ENCODE measurements around the gene SCUBE1. TPM values are rescaled to one million over a fixed set of nuclear protein-coding genes. Genes with fewer than 3 reads are reported as not detected.

Gene SCUBE1
- total RNA-seq, 1 donor from 2014 or later = not detected

DNA sequence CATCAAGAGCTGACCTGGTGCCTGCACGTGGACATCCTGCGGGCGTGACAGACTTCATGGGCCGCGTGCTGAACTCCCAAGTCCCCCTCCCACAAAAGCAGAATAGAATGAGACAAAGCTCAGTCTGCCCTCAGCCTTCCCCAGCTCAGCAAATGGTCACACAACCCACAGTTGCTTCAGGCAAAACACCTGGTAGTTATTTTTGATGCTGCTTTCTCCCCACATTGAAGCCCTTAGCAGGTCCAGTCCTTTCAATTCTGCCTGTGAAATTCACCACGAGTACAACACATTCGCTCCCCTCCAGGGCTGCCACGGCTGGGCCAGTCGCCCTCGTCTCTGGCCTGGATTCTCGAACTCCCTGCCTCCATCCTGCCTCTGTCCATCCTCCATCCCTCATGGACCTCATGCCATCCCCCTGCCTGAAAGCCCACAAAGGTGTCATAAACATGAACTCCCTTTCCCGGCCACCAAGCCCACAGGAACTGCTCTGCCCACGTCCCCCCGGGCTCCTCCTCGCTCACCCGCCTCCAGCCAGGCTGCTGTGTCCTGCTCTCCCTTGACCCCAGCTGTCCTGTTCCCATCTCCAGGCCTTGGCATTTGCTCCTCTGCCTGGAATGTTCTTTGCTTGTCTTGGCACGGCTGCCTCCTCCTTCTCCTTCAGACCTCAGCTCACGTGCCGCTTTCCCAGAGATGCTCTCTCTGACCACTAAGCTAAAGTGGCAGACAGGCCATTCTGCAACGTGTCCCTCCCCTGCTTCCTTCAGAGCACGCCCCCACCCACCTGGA lies 42.1 kb downstream of the SCUBE1 start:
- Mint-ChIP-seq H3K27me3 (ENCODE audit: insufficient read depth) (no peaks in the 10 kb centered on the region), H3K4me1 (ENCODE audit: low read depth) (no peaks in the 10 kb centered on the region), H3K27ac (no peak overlapping the region), H3K36me3 (ENCODE audit: low read depth) (no peaks in the 10 kb centered on the region), H3K4me3 (no peak overlapping the region), H3K9me3 (no peaks in the 10 kb centered on the region)
- no peak for DNase-seq (ENCODE audit: low spot score)
- intact Hi-C loops (cut with micrococcal nuclease) = no loop called here

- no peak overlapping the region for H3K27ac Mint-ChIP-seq
- no peaks in the 10 kb centered on the region for H3K27me3 Mint-ChIP-seq (ENCODE audit: insufficient read depth)
- no peaks in the 10 kb centered on the region for H3K9me3 Mint-ChIP-seq
- intact Hi-C loops (cut with micrococcal nuclease) = no loop called here
- H3K4me3 Mint-ChIP-seq = no peak overlapping the region
- H3K36me3 Mint-ChIP-seq (ENCODE audit: low read depth) = no peaks in the 10 kb centered on the region
- H3K4me1 Mint-ChIP-seq (ENCODE audit: low read depth) = no peaks in the 10 kb centered on the region
- DNase-seq (ENCODE audit: low spot score) = no peak
These were observed 43.4 kb downstream of the SCUBE1 start for GRCh38 chr22:43299736-43300135.

DNA sequence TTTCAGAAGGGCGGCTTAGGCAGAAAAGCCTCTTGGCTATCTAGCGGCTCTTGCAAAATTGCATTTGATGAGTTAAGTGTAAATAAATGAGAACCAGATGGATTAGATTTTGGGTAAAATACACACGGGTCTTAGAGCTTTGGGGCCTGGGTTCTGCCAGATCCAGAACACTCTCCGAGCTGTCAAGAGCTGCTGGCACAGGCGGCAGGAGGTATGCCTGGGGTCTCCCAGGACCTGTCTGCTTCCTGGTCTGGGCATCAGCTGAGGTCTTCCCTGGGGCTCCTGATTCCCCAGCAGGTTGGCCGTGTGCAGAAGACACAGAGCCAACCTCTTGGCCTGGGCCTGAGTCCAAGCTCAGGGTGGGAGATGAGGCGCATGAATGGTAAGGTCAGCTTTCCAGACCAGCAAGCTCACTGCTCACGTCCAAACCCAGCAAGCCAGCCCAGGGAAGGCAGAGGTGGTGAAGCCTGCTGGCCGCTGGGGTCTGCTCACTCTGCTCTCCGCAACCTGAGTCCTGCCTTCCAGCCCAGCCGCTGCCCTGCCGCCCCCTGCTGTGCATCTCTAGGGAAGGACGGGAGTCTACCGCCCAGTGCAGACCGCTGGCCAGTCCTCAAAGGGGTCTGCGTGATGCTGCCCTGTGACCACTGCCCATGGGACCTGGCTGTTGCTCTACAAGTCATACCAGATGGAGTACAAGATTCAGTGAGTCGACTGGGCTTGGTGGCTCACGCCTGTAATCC lies 44.9 kb downstream of the SCUBE1 start:
- Mint-ChIP-seq H3K4me3 (no peak overlapping the region), H3K27me3 (ENCODE audit: insufficient read depth) (no peaks in the 10 kb centered on the region), H3K9me3 (no peaks in the 10 kb centered on the region), H3K36me3 (ENCODE audit: low read depth) (no peaks in the 10 kb centered on the region), H3K4me1 (ENCODE audit: low read depth) (no peaks in the 10 kb centered on the region), H3K27ac (no peak overlapping the region)
- no peak for DNase-seq (ENCODE audit: low spot score)
- intact Hi-C loops (cut with micrococcal nuclease) = no loop called here

- DNase-seq (ENCODE audit: low spot score) = no peak
- Mint-ChIP-seq H3K4me3 (no peak overlapping the region), H3K27ac (no peak overlapping the region), H3K4me1 (ENCODE audit: low read depth) (no peaks in the 10 kb centered on the region), H3K27me3 (ENCODE audit: insufficient read depth) (no peaks in the 10 kb centered on the region), H3K9me3 (no peaks in the 10 kb centered on the region), H3K36me3 (ENCODE audit: low read depth) (no peaks in the 10 kb centered on the region)
- intact Hi-C loops (cut with micrococcal nuclease) = no loop called here
These were observed 45.7 kb downstream of the SCUBE1 start for GRCh38 chr22:43297270-43298061.

DNA sequence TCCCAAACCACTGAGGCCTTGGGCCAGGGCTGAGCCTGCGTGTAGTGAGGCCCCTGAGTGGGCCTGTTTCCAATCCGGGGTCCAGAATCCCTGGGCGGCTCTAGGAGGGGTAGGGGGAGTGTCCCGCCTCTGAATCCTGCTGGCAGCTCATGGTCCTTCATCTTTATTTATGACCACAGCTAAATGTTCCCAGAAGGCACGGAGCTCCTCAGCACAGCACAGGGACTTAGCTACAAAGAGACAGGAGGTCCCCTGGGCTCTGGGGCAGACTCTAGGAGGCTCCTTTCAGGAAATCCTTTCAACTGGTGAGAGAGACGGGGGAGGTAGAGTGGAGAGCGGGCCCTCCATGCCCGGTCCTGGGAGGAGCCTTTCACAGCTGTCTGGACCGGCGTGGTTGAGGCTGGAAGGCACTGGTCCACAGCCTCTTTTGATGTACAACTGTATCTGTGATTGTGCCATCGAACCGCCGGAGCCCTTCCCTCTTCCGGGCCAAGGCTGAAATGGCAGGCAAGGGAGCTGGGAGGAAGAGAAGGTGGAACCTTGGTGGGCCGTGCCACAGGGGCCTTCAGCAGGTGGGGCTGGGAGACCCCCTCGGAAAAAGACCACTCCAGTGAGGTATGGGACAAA lies 46.8 kb downstream of the SCUBE1 start:
- H3K4me3 Mint-ChIP-seq = no peak overlapping the region
- H3K27ac Mint-ChIP-seq = no peak overlapping the region
- H3K9me3 Mint-ChIP-seq = no peaks in the 10 kb centered on the region
- no peaks in the 10 kb centered on the region for H3K36me3 Mint-ChIP-seq (ENCODE audit: low read depth)
- no peak for DNase-seq (ENCODE audit: low spot score)
- intact Hi-C loops (cut with micrococcal nuclease) = no loop called here
- no peaks in the 10 kb centered on the region for H3K27me3 Mint-ChIP-seq (ENCODE audit: insufficient read depth)
- no peaks in the 10 kb centered on the region for H3K4me1 Mint-ChIP-seq (ENCODE audit: low read depth)

DNA sequence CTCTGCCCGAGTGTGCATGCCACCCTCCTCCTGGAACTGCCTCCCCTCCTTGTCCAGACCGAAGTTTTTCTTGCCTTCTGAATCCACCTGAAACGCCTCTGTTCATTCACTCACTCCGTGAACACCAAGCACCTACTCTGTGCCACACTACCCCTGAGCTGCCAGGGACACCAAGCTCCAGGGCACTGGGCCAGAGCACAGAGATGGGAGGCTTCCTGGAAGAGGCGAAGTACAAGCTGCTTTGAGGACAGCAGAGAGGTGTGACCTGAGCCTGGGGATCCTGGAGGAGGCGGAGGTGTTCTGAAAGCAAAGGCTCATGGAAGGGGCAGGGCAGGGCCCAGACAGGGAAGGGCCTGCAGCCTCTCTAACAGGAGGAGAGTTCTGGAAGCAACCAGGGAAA lies 47.5 kb downstream of the SCUBE1 start:
- no peak overlapping the region for H3K27ac Mint-ChIP-seq
- H3K4me3 Mint-ChIP-seq = no peak overlapping the region
- no peaks in the 10 kb centered on the region for H3K36me3 Mint-ChIP-seq (ENCODE audit: low read depth)
- intact Hi-C loops (cut with micrococcal nuclease) = no loop called here
- DNase-seq (ENCODE audit: low spot score) = no peak
- H3K27me3 Mint-ChIP-seq (ENCODE audit: insufficient read depth) = no peaks in the 10 kb centered on the region
- H3K9me3 Mint-ChIP-seq = no peaks in the 10 kb centered on the region
- no peaks in the 10 kb centered on the region for H3K4me1 Mint-ChIP-seq (ENCODE audit: low read depth)

GRCh38 chr22:43295173-43295572 lies 48.0 kb downstream of the SCUBE1 start:
- Mint-ChIP-seq H3K27ac (no peak overlapping the region), H3K9me3 (no peaks in the 10 kb centered on the region), H3K4me1 (ENCODE audit: low read depth) (no peaks in the 10 kb centered on the region), H3K4me3 (no peak overlapping the region), H3K36me3 (ENCODE audit: low read depth) (no peaks in the 10 kb centered on the region), H3K27me3 (ENCODE audit: insufficient read depth) (no peaks in the 10 kb centered on the region)
- no peak for DNase-seq (ENCODE audit: low spot score)
- intact Hi-C loops (cut with micrococcal nuclease) = no loop called here

DNA sequence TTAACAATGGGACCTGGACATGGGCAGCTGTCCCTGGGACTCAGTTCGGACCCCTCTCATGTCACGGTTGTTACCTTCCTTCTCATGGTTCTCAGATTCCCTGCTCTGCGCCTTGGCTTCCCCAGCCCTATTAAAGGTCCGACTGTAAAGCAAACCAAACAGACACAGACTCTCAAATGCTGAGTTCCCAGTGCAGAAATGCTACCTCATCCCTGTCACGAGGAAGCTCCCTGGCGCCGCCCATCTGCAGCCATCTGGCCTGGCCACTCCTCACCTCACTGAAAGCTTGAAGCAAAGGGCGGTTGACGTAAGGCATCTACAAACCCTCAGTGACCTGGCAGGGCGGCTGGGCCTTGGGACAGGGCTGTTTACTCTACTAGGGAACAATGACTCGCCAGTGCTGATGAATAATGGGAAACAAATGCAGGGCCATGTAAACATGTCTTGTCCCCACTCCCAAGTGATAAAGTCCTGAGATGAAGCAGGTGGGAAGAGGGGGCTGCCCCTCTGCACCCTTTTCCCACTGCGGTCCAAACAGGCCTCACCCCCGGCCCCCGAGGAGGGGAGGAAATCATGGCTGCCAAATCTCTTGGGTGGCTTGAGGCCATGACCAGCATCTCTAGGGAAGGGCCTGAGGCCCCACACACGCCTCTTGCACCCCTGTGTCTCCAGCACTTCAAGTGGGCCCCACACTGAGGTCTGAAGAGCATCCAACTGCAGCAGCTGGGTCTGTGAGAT lies 49.3 kb downstream of the SCUBE1 start:
- peaks cover 9% of the 10 kb centered on the region for H3K4me1 Mint-ChIP-seq (ENCODE audit: low read depth)
- no peaks in the 10 kb centered on the region for H3K27me3 Mint-ChIP-seq (ENCODE audit: insufficient read depth)
- intact Hi-C loops (cut with micrococcal nuclease) = no loop called here
- no peak overlapping the region for H3K4me3 Mint-ChIP-seq
- DNase-seq (ENCODE audit: low spot score) = no peak
- H3K9me3 Mint-ChIP-seq = no peaks in the 10 kb centered on the region
- no peak overlapping the region for H3K27ac Mint-ChIP-seq
- no peaks in the 10 kb centered on the region for H3K36me3 Mint-ChIP-seq (ENCODE audit: low read depth)

DNA sequence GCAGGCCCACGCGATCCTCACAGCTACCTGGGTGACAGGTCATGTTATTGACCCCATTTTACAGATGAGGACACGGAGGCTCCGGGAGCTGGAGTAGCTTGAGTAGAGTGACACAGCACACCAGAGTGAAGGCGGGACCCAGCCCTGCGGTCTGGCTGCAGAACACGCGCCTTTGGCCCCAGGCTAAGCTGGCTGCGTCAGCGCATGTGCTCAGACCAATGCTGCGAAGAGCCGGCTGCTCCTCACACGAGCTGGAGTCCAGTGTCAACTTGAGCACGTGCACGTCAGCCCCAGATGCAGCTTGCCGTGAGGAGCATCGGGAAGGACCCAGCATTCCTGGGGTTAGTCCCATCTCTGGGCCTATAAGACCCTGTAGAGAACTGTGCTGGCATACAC lies 49.9 kb downstream of the SCUBE1 start:
- Mint-ChIP-seq H3K4me3 (no peak overlapping the region), H3K36me3 (ENCODE audit: low read depth) (no peaks in the 10 kb centered on the region), H3K9me3 (no peaks in the 10 kb centered on the region), H3K27ac (no peak overlapping the region), H3K4me1 (ENCODE audit: low read depth) (peaks cover 9% of the 10 kb centered on the region), H3K27me3 (ENCODE audit: insufficient read depth) (no peaks in the 10 kb centered on the region)
- intact Hi-C loops (cut with micrococcal nuclease) = no loop called here
- DNase-seq (ENCODE audit: low spot score) = no peak

- Mint-ChIP-seq H3K9me3 (no peaks in the 10 kb centered on the region), H3K27me3 (ENCODE audit: insufficient read depth) (no peaks in the 10 kb centered on the region), H3K4me1 (ENCODE audit: low read depth) (peaks cover 9% of the 10 kb centered on the region), H3K27ac (no peak overlapping the region), H3K4me3 (no peak overlapping the region), H3K36me3 (ENCODE audit: low read depth) (no peaks in the 10 kb centered on the region)
- intact Hi-C loops (cut with micrococcal nuclease) = no loop called here
- DNase-seq (ENCODE audit: low spot score) = no peak
These were observed 50.5 kb downstream of the SCUBE1 start for GRCh38 chr22:43292630-43293018.

DNA sequence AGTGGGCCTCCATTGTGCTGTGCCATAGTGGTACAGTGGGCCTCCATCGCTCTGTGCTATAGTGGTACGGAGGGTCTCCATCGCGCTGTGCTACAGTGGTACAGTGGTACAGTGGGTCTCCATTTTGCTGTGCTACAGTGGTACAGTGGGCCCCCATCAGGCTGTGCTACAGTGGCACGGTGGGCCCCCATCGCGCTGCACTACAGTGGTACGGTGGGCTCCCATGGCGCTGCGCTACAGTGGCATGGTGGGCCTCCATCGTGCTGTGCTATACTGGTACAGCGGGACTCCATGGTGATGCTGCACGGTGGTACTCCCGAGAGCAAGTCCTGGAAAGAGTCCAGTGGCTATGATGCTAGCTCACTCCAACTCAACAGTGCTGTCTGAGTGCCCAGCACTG lies 51.8 kb downstream of the SCUBE1 start:
- no peak overlapping the region for H3K4me3 Mint-ChIP-seq
- H3K36me3 Mint-ChIP-seq (ENCODE audit: low read depth) = no peaks in the 10 kb centered on the region
- peaks cover 2% of the 10 kb centered on the region for H3K27me3 Mint-ChIP-seq (ENCODE audit: insufficient read depth)
- no peak overlapping the region for H3K27ac Mint-ChIP-seq
- intact Hi-C loops (cut with micrococcal nuclease) = no loop called here
- no peaks in the 10 kb centered on the region for H3K9me3 Mint-ChIP-seq
- DNase-seq (ENCODE audit: low spot score) = no peak
- H3K4me1 Mint-ChIP-seq (ENCODE audit: low read depth) = peaks cover 9% of the 10 kb centered on the region

GRCh38 chr22:43289976-43290721 lies 53.0 kb downstream of the SCUBE1 start:
- DNase-seq (ENCODE audit: low spot score) = no peak
- Mint-ChIP-seq H3K27me3 (ENCODE audit: insufficient read depth) (peaks cover 4% of the 10 kb centered on the region), H3K4me3 (no peak overlapping the region), H3K9me3 (no peaks in the 10 kb centered on the region), H3K36me3 (ENCODE audit: low read depth) (no peaks in the 10 kb centered on the region), H3K4me1 (ENCODE audit: low read depth) (peaks cover 9% of the 10 kb centered on the region), H3K27ac (no peak overlapping the region)
- intact Hi-C loops (cut with micrococcal nuclease) = no loop called here
